Dermis blood vessel endothelial cell (primary cell): Measurements from ENCODE around the gene NMUR1. TPM values are rescaled to one million over a fixed set of nuclear protein-coding genes. Genes with fewer than 3 reads are reported as not detected.

Experiments used
- DNase-seq: peaks from one replicate; pipeline ENCODE4 v3.0.0; 2010
- total RNA-seq: library from RNA; depleted of rRNA; stranded (reverse); fragments of >200 nt; gene quantifications from 2 replicates; pipeline ENCODE4 v1.2.3, GENCODE V29; 2014

NMUR1 gene
- total RNA-seq, 1 donor from 2014 or later: under 0.01 TPM

DNA sequence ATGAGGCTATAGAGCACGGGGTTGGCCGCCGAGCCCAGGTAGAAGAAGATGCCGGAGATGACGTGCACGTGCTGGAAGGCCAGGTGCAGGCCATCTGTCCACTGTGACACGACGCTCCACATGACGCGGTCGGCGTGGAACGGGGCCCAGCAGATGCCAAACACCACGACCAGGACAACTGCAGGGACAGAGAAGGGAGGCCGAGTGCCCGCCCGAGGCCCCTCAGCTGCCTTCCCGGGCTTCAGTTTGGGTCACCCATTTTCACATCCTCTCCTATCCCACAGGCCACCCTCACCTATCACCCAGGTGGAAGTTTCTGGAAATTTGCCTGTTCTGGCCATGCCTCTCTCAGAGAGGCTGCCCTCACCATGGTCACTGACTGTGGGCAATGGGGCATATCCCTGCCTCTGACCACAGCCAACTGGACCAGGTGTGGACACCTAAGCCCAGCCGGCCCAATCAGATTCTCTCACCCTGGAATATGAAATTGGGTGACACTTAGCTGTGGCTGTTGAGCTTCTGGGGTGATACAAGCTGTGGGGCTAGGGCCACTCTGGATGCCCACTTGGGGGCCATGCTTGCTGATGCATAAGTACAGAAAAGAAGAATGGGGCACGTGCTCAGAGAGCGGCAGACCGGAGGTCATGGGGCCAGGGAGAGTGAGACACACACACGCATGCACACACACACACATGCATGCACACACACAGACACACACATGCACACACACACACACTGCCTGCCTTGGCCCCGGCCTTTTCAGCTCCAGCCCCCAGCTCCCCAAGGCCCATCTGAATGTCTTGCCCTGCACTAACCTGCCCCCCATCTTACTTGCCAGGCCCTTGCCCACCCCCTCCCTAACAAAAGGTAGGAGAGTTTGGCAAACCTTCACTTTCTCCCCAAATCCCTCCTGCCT lies 4.7 kb downstream of the NMUR1 start:
- no peak for DNase-seq

DNA sequence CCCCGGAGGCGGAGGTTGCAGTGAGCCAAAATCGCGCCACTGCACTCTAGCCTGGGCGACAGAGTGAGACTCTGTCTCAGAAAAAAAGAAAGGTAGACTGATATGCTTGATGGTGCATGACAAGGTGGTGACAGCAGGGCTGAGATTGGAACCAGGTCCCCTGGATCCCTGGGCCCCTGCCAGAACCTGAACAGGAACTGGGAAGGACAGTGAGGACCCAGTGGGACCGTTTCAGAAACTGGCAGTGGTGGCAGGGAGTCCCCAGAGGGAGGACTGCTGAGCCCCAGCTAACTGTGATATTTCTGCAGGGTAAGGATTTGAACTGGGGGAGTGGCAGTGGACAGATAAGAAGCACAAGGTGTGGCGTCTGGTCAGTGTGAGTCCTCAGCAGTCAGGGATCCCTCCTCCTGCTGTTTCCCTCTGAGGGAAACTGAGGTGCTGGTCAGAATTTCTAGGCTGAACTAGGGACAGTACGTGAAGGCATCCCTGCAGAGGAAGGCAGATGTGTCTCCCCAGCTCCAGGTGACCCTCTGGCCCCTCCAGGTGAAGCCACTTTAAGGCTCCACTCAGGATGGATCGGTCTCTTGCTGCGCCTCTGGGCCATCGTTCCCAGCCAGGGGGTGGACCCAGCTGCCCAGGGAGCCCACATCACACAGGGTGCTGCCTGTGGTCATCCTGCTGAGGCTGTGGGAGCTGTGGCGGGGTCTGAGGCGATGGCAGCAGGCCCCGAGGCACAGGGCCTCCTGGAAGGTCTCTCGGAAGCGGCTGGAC lies 5.6 kb downstream of the NMUR1 start:
- DNase-seq: no peak

- DNase-seq: no peak
These were observed 6.6 kb downstream of the NMUR1 start for GRCh38 chr2:231523451-231524285.

GRCh38 chr2:231522418-231523180 lies 7.6 kb downstream of the NMUR1 start:
- no peak for DNase-seq

GRCh38 chr2:231521443-231521842 lies 8.8 kb downstream of the NMUR1 start:
- no peak for DNase-seq

GRCh38 chr2:231519975-231520555 lies 10.2 kb downstream of the NMUR1 start:
- peak; percentile 19 for DNase-seq

DNA sequence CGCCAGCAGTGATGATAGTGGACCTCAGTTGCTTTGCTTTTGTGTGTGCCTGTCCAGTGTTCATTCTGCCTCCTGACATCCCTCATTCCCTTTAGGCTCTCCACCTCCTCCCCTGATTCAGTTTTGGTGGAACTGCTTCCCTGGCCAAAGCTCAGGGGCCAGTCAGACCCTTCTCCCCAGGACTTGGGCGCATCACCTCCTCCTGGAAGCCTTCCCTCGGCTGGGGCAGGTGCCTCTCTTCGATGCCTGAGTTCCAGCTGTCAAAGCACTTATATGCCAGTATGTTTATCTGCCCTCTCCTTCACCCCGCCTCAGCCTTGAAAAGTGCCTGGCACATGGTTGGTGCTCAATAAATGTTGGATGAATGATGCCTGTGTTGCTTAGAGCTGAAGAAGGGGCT lies 11.5 kb downstream of the NMUR1 start:
- no peak for DNase-seq

DNA sequence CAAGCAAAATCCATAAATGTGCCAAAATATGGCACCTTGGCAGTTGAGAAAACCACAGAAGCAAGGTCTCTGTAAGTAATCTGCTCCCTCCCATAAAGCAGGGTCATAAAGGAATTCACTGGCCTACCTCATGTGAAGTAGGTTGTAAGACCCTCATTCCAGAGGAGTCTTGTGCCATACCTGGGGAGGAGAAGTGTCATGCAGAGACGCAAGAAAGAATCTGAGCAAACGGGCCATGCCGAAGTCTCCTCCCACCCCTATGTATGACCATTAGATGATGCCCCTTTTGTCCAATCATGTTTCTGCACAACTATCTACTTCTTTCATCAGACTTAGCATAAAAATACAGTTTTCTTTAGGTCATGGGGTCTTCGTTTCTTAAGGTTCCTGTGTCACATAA lies 14.6 kb downstream of the NMUR1 start:
- DNase-seq: no peak

GRCh38 chr2:231514951-231515297 lies 15.3 kb downstream of the NMUR1 start:
- DNase-seq: no peak

GRCh38 chr2:231514225-231514950 lies 15.9 kb downstream of the NMUR1 start:
- DNase-seq: peak; percentile 99

DNA sequence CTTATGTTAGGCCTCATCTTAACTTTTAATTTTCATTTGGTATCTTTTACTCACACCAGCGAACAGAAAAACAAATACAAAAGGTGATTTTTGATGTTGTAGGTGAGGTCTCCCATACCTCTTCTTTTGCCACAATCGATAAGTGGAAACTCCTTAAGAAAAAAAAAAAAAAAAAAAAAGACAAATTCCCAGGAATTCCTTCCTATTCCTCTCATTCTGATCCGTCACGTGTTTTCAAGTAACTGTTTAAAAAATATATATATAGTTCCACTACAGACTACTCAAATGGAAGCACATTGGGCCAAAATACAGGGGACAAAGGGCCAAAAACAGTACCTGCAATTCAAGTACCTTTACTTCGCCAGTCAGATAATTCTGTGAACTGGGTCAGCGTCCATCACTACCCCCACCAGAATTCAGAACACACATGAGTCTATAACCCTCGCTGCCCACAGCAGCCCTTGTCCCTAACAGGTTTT lies 16.5 kb downstream of the NMUR1 start:
- DNase-seq: no peak

GRCh38 chr2:231512222-231512621 lies 18.0 kb downstream of the NMUR1 start:
- DNase-seq: no peak

DNA sequence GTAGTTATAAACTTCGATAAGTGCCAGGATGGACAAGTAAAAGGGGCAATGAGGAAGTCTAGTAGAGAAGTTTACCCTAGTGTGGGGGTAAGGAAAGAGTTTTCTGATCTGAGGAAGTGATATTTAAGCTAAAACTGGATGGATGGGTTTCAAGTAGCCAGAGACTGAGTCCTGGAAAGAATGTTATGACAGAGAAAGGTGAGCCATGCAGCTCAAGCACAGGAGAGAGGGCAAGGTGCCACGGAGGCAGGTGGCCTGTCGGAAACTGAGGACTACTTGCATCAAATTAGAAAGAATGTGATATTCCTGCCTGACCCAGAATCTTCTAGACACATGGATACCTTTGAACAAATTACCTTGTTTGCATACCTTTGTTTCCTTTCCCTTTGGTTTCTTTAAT lies 26.5 kb downstream of the NMUR1 start:
- no peak for DNase-seq

DNA sequence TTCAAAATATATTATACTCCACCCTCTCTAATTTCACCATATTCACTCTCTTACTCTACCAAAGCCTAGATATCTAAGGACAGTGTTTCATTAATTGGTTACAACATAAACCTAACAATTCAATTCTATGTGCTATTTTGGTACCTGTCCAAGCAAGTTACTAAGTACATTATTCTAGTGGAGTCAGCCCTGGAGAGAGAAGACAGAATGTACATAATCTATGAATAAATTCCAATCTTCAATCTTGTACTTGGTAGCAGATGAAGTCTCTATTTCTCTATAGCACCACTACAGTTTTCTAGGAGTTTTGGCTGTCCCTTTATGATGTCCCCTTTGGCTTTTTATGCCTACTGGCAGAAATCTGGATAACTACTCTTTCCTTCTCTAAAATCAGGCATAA lies 27.6 kb downstream of the NMUR1 start:
- DNase-seq: no peak

GRCh38 chr2:231497651-231498050 lies 32.6 kb downstream of the NMUR1 start:
- DNase-seq: no peak

DNA sequence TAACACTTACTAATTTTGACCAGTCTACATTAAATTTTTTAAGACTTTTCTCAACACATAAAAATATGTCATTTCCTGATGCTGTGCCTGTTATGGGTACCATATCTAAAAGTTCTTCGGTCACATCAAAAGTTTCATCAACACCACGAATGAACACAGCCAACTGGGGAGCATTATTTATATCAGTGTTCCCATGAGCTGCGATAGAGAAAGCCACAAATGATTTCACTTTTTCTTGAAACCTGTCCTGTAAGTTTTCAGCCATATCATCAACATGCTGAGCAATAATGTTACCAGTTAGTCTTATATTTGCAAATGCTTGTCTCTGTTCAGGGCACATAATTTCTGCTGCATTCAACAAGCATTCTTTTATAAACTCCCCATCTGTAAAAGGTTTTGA lies 35.6 kb downstream of the NMUR1 start:
- no peak for DNase-seq

DNA sequence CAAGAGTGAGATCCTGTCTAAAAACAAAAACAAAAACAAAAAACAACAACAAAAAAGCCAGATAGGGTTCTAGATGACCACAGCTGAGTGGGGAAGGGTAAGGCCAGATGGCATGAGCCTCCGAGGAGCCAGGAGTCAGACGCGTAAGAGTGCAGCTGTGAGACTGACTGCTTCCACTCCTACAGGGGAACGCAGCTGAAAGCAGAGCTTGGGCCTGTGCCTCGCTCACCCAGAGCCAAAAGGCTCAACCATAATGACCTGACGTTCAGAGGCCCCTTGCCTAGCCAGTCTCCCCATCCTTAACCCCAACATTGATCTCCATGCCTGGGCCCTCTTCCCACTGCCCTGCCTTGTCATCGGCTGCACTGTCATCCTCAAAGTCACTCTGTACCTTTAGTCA lies 39.4 kb downstream of the NMUR1 start:
- no peak for DNase-seq

DNA sequence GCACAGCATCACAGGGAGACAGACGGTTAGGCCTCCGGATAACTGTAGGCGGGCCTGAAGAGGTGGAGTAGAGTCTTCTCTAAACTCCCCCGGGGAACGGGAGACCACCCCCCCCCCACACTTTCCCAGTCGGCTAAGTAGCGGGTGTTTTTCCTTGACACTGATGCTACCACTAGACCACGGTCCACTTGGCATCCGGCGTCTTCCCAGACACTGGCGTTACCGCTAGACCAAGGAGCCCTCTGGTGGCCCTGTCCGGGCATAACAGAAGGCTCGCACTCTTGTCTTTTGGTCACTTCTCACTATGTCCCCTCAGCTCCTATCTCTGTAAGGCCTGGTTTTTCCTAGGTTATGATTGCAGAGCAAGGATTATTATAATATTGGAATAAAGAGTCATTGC lies 40.3 kb downstream of the NMUR1 start:
- peak; percentile 13 for DNase-seq

- no peak for DNase-seq
These were observed 41.9 kb downstream of the NMUR1 start for GRCh38 chr2:231488331-231488730.

GRCh38 chr2:231486851-231487596 lies 43.2 kb downstream of the NMUR1 start:
- no peak for DNase-seq
